DND-41 (cell line): ENCODE data around the gene HPCAL1.

ENCODE experiments used
- CTCF ChIP-seq: IDR thresholded peaks from 2 replicates; pipeline ENCODE4 v1.5.1; 2012; ENCODE audit warnings: borderline replicate concordance, low read length, moderate library complexity, mild to moderate bottlenecking; ENCODE audit not compliant: poor library complexity, severe bottlenecking; ENCODE audit errors: extremely low read depth
- EZH2 ChIP-seq: IDR thresholded peaks from 3 replicates; pipeline ENCODE4 v1.6.1; 2012; ENCODE audit warnings: borderline replicate concordance, low read depth, mild to moderate bottlenecking, moderate library complexity, low read length, inconsistent platforms; ENCODE audit not compliant: severe bottlenecking

DNA sequence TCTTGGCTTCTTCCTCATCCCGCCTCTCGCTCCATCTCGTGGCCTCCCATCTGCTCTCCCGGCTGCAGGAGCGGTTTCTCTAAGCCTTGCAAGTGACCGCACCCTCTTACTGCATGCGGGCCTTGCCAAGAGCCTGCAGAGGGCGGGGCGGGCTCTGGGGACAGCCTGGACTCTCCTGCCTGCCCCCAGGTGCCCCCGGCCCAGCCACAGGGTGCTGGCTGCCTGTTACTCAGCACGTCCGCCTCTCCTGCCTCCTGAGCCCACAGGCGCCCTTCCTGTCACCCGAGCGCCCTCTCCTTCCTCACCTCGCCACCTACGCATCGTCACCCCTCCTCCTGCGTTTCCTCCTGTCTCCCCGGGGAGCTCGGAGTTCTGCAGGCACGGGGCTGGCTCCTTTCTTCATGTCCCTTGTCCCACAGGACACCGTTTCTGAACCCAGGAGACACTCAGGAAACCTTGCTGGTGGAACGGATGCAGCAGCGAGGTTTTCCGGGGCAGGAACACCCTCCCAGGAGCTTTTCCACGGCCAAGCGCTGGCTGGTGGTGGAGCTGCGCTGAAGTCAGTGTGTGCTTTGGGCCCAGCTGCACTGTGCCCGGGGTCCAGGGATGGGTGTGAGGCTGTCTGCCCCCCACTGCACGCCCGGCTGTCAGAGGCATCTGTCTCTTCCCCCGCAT lies 28.5 kb downstream of the HPCAL1 start:
- TF ChIP-seq CTCF (no peak), EZH2 (no peak)
